OCI-LY7 (cell line): Measurements from ENCODE around the gene CHRNB4.

ENCODE experiments used
- EZH2phosphoT487 ChIP-seq: fragments of 200-600 bp; sonication (generic); IDR thresholded peaks from 2 replicates; pipeline ENCODE4 v1.6.1; 2018; ENCODE audit warnings: low read depth, borderline replicate concordance, mild to moderate bottlenecking, mixed run types, antibody characterized with exemption, low read length, moderate library complexity, mixed read lengths
- TF ChIP-seq, protein P1 (sequence below): fragments of 200-600 bp; sonication (generic); conservative IDR thresholded peaks from 2 replicates; pipeline ENCODE4 v1.5.1; 2014; ENCODE audit warnings: mild to moderate bottlenecking, antibody characterized with exemption, low read length, moderate library complexity, mixed read lengths

DNA sequence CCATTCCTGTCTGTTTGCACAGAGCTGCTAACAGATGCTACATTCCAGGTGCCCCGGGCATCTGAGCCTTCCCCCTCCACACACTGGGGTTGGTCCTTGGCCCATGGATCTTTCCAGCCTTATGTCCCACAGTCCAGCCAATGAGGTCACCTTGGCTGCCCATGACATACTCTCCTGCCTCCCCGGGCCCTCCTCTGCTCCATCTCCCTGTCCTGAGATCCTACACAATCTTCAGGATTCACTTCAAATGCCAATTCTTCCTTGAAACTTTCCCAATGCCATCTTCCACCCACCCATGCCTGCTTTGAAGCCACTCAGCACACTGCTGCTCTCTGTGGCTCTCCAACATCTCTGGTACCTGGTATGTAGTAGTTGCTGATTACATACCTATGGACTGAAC is 24.5 kb downstream of the CHRNB4 start:
- TF ChIP-seq, protein P1, sequence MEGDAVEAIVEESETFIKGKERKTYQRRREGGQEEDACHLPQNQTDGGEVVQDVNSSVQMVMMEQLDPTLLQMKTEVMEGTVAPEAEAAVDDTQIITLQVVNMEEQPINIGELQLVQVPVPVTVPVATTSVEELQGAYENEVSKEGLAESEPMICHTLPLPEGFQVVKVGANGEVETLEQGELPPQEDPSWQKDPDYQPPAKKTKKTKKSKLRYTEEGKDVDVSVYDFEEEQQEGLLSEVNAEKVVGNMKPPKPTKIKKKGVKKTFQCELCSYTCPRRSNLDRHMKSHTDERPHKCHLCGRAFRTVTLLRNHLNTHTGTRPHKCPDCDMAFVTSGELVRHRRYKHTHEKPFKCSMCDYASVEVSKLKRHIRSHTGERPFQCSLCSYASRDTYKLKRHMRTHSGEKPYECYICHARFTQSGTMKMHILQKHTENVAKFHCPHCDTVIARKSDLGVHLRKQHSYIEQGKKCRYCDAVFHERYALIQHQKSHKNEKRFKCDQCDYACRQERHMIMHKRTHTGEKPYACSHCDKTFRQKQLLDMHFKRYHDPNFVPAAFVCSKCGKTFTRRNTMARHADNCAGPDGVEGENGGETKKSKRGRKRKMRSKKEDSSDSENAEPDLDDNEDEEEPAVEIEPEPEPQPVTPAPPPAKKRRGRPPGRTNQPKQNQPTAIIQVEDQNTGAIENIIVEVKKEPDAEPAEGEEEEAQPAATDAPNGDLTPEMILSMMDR = no peak
- TF ChIP-seq EZH2phosphoT487 = no peak
